ENCODE data around the gene UMPS. TPM values are rescaled to one million over a fixed set of nuclear protein-coding genes. Genes with fewer than 3 reads are reported as not detected.

Gene UMPS
- polyA plus RNA-seq, 1 donor (not counting 4 experiments of a cell fraction or from before 2014, with no cell fraction given): 53.7 TPM

GRCh38 chr3:124760601-124761000 lies 30.3 kb downstream of the UMPS start:
- FAIRE-seq (no peak), DNase-seq (ENCODE audit: low read depth, low spot score) (no peak)
- no peaks in the 10 kb centered on the region for H3K79me2 ChIP-seq (ENCODE audit: control insufficient read depth, insufficient read depth, low read length)
- TF ChIP-seq EZH2 (IDR thresholded peaks at IDR 0.05; ENCODE audit: low read length): no peak
- TF ChIP-seq CTCF (optimal IDR thresholded peaks at IDR 0.05 in 1 of 3, IDR thresholded peaks at IDR 0.05 in 1 of 3, conservative IDR thresholded peaks at IDR 0.05 in 1 of 3; ENCODE audit: extremely low read depth in 1 of 3, insufficient read depth in 2 of 3, low read length in 3 of 3): no peak
- dilution Hi-C loops (cut with MboI; ENCODE audit: extremely low pct_ligation_motif_present, low sequenced_read_pairs): no loop called here
- peaks cover 5% of the 10 kb centered on the region for H4K20me1 ChIP-seq (ENCODE audit: control insufficient read depth, extremely low read depth, insufficient read depth, low read length)
- peaks cover 16 to 26% of the 10 kb centered on the region in 2 experiments for H3K36me3 ChIP-seq (ENCODE audit: control insufficient read depth in 2 of 2, extremely low read depth in 1 of 2, insufficient read depth in 2 of 2, low read length in 2 of 2)
- no peaks in the 10 kb centered on the region for H3K9me3 ChIP-seq (ENCODE audit: control insufficient read depth, low read depth, low read length)
- H3K4me3 ChIP-seq (ENCODE audit: control insufficient read depth in 2 of 3, extremely low read depth in 1 of 3, insufficient read depth in 2 of 3, low read depth in 1 of 3, low read length in 3 of 3): no peak overlapping the region
- H3K27ac ChIP-seq (ENCODE audit: control insufficient read depth, insufficient read depth, low read length): no peak overlapping the region
- H3K9ac ChIP-seq (ENCODE audit: control insufficient read depth, extremely low read depth, insufficient read depth, low read length): no peak overlapping the region
- no peak overlapping the region for H3K4me2 ChIP-seq (ENCODE audit: control insufficient read depth, extremely low read depth, insufficient read depth, low read depth, low read length)
- peaks cover 4% of the 10 kb centered on the region for H3K4me1 ChIP-seq (ENCODE audit: control insufficient read depth, extremely low read depth, insufficient read depth, low read length)
- no peaks in the 10 kb centered on the region for H3K27me3 ChIP-seq (ENCODE audit: control insufficient read depth, extremely low read depth, insufficient read depth, low read length)
- H3K9me1 ChIP-seq (ENCODE audit: control insufficient read depth, extremely low read depth, insufficient read depth, low read length): no peaks in the 10 kb centered on the region
- no peak overlapping the region for H2AFZ ChIP-seq (ENCODE audit: control insufficient read depth, low read length)

- dilution Hi-C loops (cut with MboI; ENCODE audit: extremely low pct_ligation_motif_present, low sequenced_read_pairs): no loop called here
- no peak overlapping the region for H2AFZ ChIP-seq (ENCODE audit: control insufficient read depth, low read length)
- no peaks in the 10 kb centered on the region for H3K9me1 ChIP-seq (ENCODE audit: control insufficient read depth, extremely low read depth, insufficient read depth, low read length)
- H4K20me1 ChIP-seq (ENCODE audit: control insufficient read depth, extremely low read depth, insufficient read depth, low read length): peaks cover 5% of the 10 kb centered on the region
- H3K4me1 ChIP-seq (ENCODE audit: control insufficient read depth, extremely low read depth, insufficient read depth, low read length): peaks cover 4% of the 10 kb centered on the region
- H3K27ac ChIP-seq (ENCODE audit: control insufficient read depth, insufficient read depth, low read length): no peak overlapping the region
- peak; percentile 93 to 96 (median 94) for TF ChIP-seq CTCF (optimal IDR thresholded peaks at IDR 0.05 in 1 of 3, IDR thresholded peaks at IDR 0.05 in 1 of 3, conservative IDR thresholded peaks at IDR 0.05 in 1 of 3; ENCODE audit: extremely low read depth in 1 of 3, insufficient read depth in 2 of 3, low read length in 3 of 3)
- no peak for TF ChIP-seq EZH2 (IDR thresholded peaks at IDR 0.05; ENCODE audit: low read length)
- no peaks in the 10 kb centered on the region for H3K9me3 ChIP-seq (ENCODE audit: control insufficient read depth, low read depth, low read length)
- peaks cover 17 to 26% of the 10 kb centered on the region in 2 experiments for H3K36me3 ChIP-seq (ENCODE audit: control insufficient read depth in 2 of 2, extremely low read depth in 1 of 2, insufficient read depth in 2 of 2, low read length in 2 of 2)
- no peaks in the 10 kb centered on the region for H3K79me2 ChIP-seq (ENCODE audit: control insufficient read depth, insufficient read depth, low read length)
- peak; percentile 71 for FAIRE-seq
- H3K9ac ChIP-seq (ENCODE audit: control insufficient read depth, extremely low read depth, insufficient read depth, low read length): peak overlapping the region; percentile 13
- no peak for DNase-seq (ENCODE audit: low read depth, low spot score)
- H3K4me3 ChIP-seq (ENCODE audit: control insufficient read depth in 2 of 3, extremely low read depth in 1 of 3, insufficient read depth in 2 of 3, low read depth in 1 of 3, low read length in 3 of 3): no peak overlapping the region
- peak overlapping the region; percentile 49 for H3K4me2 ChIP-seq (ENCODE audit: control insufficient read depth, extremely low read depth, insufficient read depth, low read depth, low read length)
- H3K27me3 ChIP-seq (ENCODE audit: control insufficient read depth, extremely low read depth, insufficient read depth, low read length): no peaks in the 10 kb centered on the region
Measured at GRCh38 chr3:124761250-124761796, 31.1 kb downstream of the UMPS start.
